GM19395 (cell line): Measurements from ENCODE around the gene CRTC3.
"Not testable (repeated sequence)": the region's sequence is repeated elsewhere in the genome, so short reads cannot be mapped to it uniquely, and the experiment has no call there.

Source experiments
- ATAC-seq: cut with Tn5 transposase; IDR thresholded peaks from one replicate; pipeline ENCODE4 v1.9.1; 2021; ENCODE audit warnings: mild to moderate bottlenecking, moderate library complexity; ENCODE audit not compliant: unreplicated experiment

Gene CRTC3

GRCh38 chr15:90618330-90619125 is 88.8 kb downstream of the CRTC3 start:
- no peak for ATAC-seq

GRCh38 chr15:90619468-90619867 is 89.7 kb downstream of the CRTC3 start:
- no peak for ATAC-seq

GRCh38 chr15:90619939-90620338 is 90.2 kb downstream of the CRTC3 start:
- ATAC-seq, result no peak

GRCh38 chr15:90620379-90621067 is 90.8 kb downstream of the CRTC3 start:
- ATAC-seq, result peak; percentile 95

GRCh38 chr15:90623854-90624253 is 94.1 kb downstream of the CRTC3 start:
- no peak for ATAC-seq

- ATAC-seq, result no peak
Measured at GRCh38 chr15:90624278-90624981, 94.7 kb downstream of the CRTC3 start.

GRCh38 chr15:90625037-90625436 is 95.3 kb downstream of the CRTC3 start:
- no peak for ATAC-seq

GRCh38 chr15:90629217-90629616 is 99.5 kb downstream of the CRTC3 start:
- no peak for ATAC-seq

- ATAC-seq, result no peak
Measured at GRCh38 chr15:90633360-90633759, 103.6 kb downstream of the CRTC3 start.

GRCh38 chr15:90636993-90637392 is 107.3 kb downstream of the CRTC3 start:
- not testable (repeated sequence) for ATAC-seq

GRCh38 chr15:90637693-90638092 is 108.0 kb downstream of the CRTC3 start:
- no peak for ATAC-seq

- no peak for ATAC-seq
Measured at GRCh38 chr15:90638201-90638691, 108.5 kb downstream of the CRTC3 start.

GRCh38 chr15:90638963-90639362 is 109.2 kb downstream of the CRTC3 start:
- no peak for ATAC-seq

- no peak for ATAC-seq
Measured at GRCh38 chr15:90640862-90641261, 111.1 kb downstream of the CRTC3 start.

GRCh38 chr15:90641581-90642463 is 112.1 kb downstream of the CRTC3 start:
- ATAC-seq, result no peak

- no peak for ATAC-seq
Measured at GRCh38 chr15:90642464-90643300, 113.0 kb downstream of the CRTC3 start.

GRCh38 chr15:90643301-90643632 is 113.5 kb downstream of the CRTC3 start:
- no peak for ATAC-seq

- no peak for ATAC-seq
Measured at GRCh38 chr15:90644526-90644925, 114.8 kb downstream of the CRTC3 start.

- no peak for ATAC-seq
Measured at GRCh38 chr15:90644952-90645725, 115.4 kb downstream of the CRTC3 start.
